HepG2 (cell line): ENCODE results near the gene SRSF4. TPM values are rescaled to one million over a fixed set of nuclear protein-coding genes. Genes with fewer than 3 reads are reported as not detected.

Source experiments
- AGO2 ChIP-seq: fragments of 200-400 bp; formaldehyde crosslinking; optimal IDR thresholded peaks from 2 replicates; pipeline ENCODE3; 2017; ENCODE audit warnings: mild to moderate bottlenecking, low read depth, low read length, moderate library complexity
- ARNTL ChIP-seq: sonication (generic); formaldehyde crosslinking; IDR thresholded peaks from 2 replicates; pipeline ENCODE4 v1.4.0; 2020; ENCODE audit warnings: mild to moderate bottlenecking, missing genetic modification reagents
- CC2D1A ChIP-seq: sonication (generic); formaldehyde crosslinking; IDR thresholded peaks from 2 replicates; pipeline ENCODE4 v1.8.1; 2023; ENCODE audit warnings: mild to moderate bottlenecking, missing genetic modification reagents
- CREM ChIP-seq, 2 experiments: sonication (generic) in 1 of 2; formaldehyde crosslinking in 1 of 2; IDR thresholded peaks; 2 replicates each; pipeline versions ENCODE4 v1.4.0 to v1.6.1; 2016 to 2020; ENCODE audit warnings: antibody characterized with exemption in 1 of 2, mild to moderate bottlenecking in 1 of 2, missing genetic modification reagents in 1 of 2
- ETS1 ChIP-seq: sonication (generic); formaldehyde crosslinking; IDR thresholded peaks from 2 replicates; pipeline ENCODE4 v1.4.0; 2020; ENCODE audit warnings: missing genetic modification reagents
- FOXJ3 ChIP-seq: sonication (generic); formaldehyde crosslinking; IDR thresholded peaks from 2 replicates; pipeline ENCODE4 v1.4.0; 2020; ENCODE audit warnings: missing genetic modification reagents, mild to moderate bottlenecking, borderline replicate concordance
- HNRNPH1 ChIP-seq: fragments of 200-400 bp; formaldehyde crosslinking; optimal IDR thresholded peaks from 2 replicates; pipeline ENCODE3; 2017; ENCODE audit warnings: mild to moderate bottlenecking, low read depth, low read length
- IKZF1 ChIP-seq: fragments of 450-650 bp; IDR thresholded peaks from 2 replicates; pipeline ENCODE4 v1.7.1; 2016
- JUNB ChIP-seq: sonication (generic); formaldehyde crosslinking; IDR thresholded peaks from 2 replicates; pipeline ENCODE4 v1.8.0; 2022; ENCODE audit warnings: missing genetic modification reagents, mild to moderate bottlenecking, borderline replicate concordance
- MAZ ChIP-seq, 2 experiments: sonication (generic) in 1 of 2; formaldehyde crosslinking in 1 of 2; IDR thresholded peaks; 2 replicates each; pipeline versions ENCODE4 v1.5.0 to v1.6.1; 2012 to 2020; ENCODE audit warnings: low read depth in 2 of 2, mild to moderate bottlenecking in 2 of 2, borderline replicate concordance in 1 of 2, improper control_type of control experiment in 1 of 2, low read length in 1 of 2, missing genetic modification reagents in 1 of 2, moderate library complexity in 1 of 2
- MEF2D ChIP-seq: sonication (generic); formaldehyde crosslinking; IDR thresholded peaks from 2 replicates; pipeline ENCODE4 v1.5.1; 2020; ENCODE audit warnings: mild to moderate bottlenecking, missing genetic modification reagents
- PHF5A ChIP-seq: IDR thresholded peaks from one replicate; pipeline ENCODE4 v1.6.1; 2018; ENCODE audit warnings: low read depth, missing genetic modification reagents; ENCODE audit not compliant: unreplicated experiment
- PLRG1 ChIP-seq: fragments of 450-650 bp; conservative IDR thresholded peaks from 2 replicates; pipeline ENCODE4 v1.6.1; 2016
- SCMH1 ChIP-seq: sonication (generic); formaldehyde crosslinking; IDR thresholded peaks from 2 replicates; pipeline ENCODE4 v1.9.0; 2021; ENCODE audit warnings: missing genetic modification reagents, mild to moderate bottlenecking, borderline replicate concordance
- SOX5 ChIP-seq: IDR thresholded peaks from 2 replicates; pipeline ENCODE4 v1.6.1; 2016; ENCODE audit warnings: borderline replicate concordance
- SP140L ChIP-seq: sonication (generic); formaldehyde crosslinking; IDR thresholded peaks from 2 replicates; pipeline ENCODE4 v1.4.0; 2020; ENCODE audit warnings: missing genetic modification reagents, borderline replicate concordance
- SRF ChIP-seq: IDR thresholded peaks from 2 replicates; pipeline ENCODE4 v1.6.1; 2011; ENCODE audit warnings: mild to moderate bottlenecking, low read depth, low read length, moderate library complexity
- TRIM22 ChIP-seq: fragments of 450-650 bp; IDR thresholded peaks from 2 replicates; pipeline ENCODE4 v1.6.1; 2017
- ZFP36L1 ChIP-seq: sonication (generic); formaldehyde crosslinking; IDR thresholded peaks from 2 replicates; pipeline ENCODE4 v1.8.0; 2022; ENCODE audit warnings: mild to moderate bottlenecking, missing genetic modification reagents, moderate library complexity
- ZFY ChIP-seq: sonication (generic); formaldehyde crosslinking; IDR thresholded peaks from 2 replicates; pipeline ENCODE4 v1.4.0; 2020; ENCODE audit warnings: missing genetic modification reagents
- ZNF547 ChIP-seq: sonication (generic); formaldehyde crosslinking; IDR thresholded peaks from 2 replicates; pipeline ENCODE4 v1.5.1; 2020; ENCODE audit warnings: mild to moderate bottlenecking, missing genetic modification reagents
- ZNF652 ChIP-seq: IDR thresholded peaks from 2 replicates; pipeline ENCODE4 v1.6.1; 2016; ENCODE audit warnings: low read depth, borderline replicate concordance
- ZNF761 ChIP-seq: sonication (generic); formaldehyde crosslinking; conservative IDR thresholded peaks from 2 replicates; pipeline ENCODE4 v1.4.0; 2020; ENCODE audit warnings: mild to moderate bottlenecking, missing genetic modification reagents
- polyA plus RNA-seq, 8 experiments: library from polyadenylated mRNA; depleted of rRNA in 3 of 8; stranded (reverse) in 7 of 8; unstranded in 1 of 8; fragments of >200 nt; fragmentation: Illumina TruSeq in 4 of 8; extraction: Trizol in 4 of 8; gene quantifications; 2 replicates each; pipeline versions ENCODE4 v1.2.1 to v1.2.3, GENCODE V29; 2011 to 2016; ENCODE audit warnings: low read depth in 4 of 8, missing spikeins in 1 of 8, mixed read lengths in 1 of 8; ENCODE audit not compliant: insufficient read depth in 1 of 8
- total RNA-seq, 5 experiments: library from RNA; depleted of rRNA; stranded (reverse); fragments of >200 nt; fragmentation: Illumina TruSeq; extraction: Trizol; gene quantifications; 2 replicates each; pipeline ENCODE4 v1.2.3, GENCODE V29; 2016; ENCODE audit warnings: low read depth in 1 of 5
- TF ChIP-seq, protein P1 (sequence below): sonication (generic); formaldehyde crosslinking; conservative IDR thresholded peaks from 2 replicates; pipeline ENCODE4 v1.8.1; 2023; ENCODE audit warnings: missing genetic modification reagents
- TF ChIP-seq, protein P2 (sequence below): sonication (generic); formaldehyde crosslinking; IDR thresholded peaks from 2 replicates; pipeline ENCODE4 v1.5.0; 2020; ENCODE audit warnings: missing genetic modification reagents

Gene SRSF4
- total and polyA plus RNA-seq, 2 of the 13 experiments (the other 11 are each of a cell fraction or from before 2014, with no cell fraction given): 37.7 to 50.9 TPM

DNA sequence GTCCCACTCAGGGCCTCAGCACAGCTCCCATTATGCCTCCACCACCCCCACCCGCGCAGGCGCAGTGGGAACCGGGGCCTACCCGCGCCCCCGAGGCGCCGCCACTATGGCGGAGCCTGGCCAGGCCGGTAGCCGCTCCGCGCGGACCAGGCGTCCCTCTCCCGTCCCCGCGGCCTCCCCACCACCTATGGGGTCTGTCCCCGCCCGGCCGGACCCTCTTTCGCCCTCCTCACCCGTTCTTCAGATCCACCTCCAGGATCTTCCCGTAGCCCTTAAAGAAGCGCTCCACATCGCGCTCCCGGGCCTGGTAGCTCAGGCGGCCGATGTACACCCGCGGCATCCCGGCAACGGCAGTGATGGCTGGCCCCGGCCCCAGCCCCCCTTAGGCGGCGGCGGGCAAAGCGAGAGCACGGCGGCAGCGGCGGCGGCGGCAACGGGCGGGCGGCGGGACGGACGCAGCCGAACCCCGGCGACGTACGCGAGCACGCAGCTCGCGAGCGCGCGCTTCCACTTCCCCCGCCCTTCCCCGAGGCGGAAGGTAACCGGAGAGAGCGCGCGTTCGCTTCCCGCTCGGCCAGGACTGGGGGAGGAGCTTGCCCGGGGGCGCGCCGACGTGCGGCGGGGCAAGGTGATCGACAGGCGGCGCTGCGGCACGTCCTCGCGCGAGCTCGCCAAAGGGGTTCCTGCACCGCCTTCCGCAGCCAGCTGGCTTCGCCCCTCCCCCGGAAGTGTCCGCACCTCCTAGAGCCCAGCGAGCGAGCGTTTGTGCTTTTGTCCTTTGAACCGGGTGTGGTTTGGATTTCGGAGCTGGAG is at the start of gene SRSF4 (continued):
- peak; percentile 27; the same call in 1 of the 2 replicates for TF ChIP-seq ETS1 (CRISPR knock-in tag)
- TF ChIP-seq ZFP36L1: peak; percentile 70; the same call in 1 of the 2 replicates
- no peak for TF ChIP-seq ZNF652 (CRISPR knock-in tag)
- TF ChIP-seq MEF2D (CRISPR knock-in tag): peak; percentile 71; the same call in 1 of the 2 replicates
- no peak for TF ChIP-seq JUNB
- TF ChIP-seq CC2D1A: no peak
- TF ChIP-seq IKZF1: no peak
- no peak for TF ChIP-seq FOXJ3
- TF ChIP-seq MAZ (IDR thresholded peaks at IDR 0.05; ENCODE audit: borderline replicate concordance, low read depth, low read length): peak; percentile 72; the same call in 1 of the 2 replicates
- peak; percentile 94 for TF ChIP-seq MAZ (CRISPR knock-in tag; IDR thresholded peaks at IDR 0.05; ENCODE audit: low read depth)
- TF ChIP-seq HNRNPH1: no peak
- no peak for TF ChIP-seq TRIM22
- TF ChIP-seq CREM (IDR thresholded peaks at IDR 0.05): no peak; the same call in 1 of the 2 replicates
- no peak for TF ChIP-seq CREM (CRISPR knock-in tag; IDR thresholded peaks at IDR 0.05)
- no peak for TF ChIP-seq PLRG1
- no peak; the same call in 1 of the 2 replicates for TF ChIP-seq SP140L (CRISPR knock-in tag)
- TF ChIP-seq AGO2: peak; percentile 98
- TF ChIP-seq ZNF761 (CRISPR knock-in tag): peak; percentile 90; the same call in 1 of the 2 replicates
- TF ChIP-seq, protein P1, sequence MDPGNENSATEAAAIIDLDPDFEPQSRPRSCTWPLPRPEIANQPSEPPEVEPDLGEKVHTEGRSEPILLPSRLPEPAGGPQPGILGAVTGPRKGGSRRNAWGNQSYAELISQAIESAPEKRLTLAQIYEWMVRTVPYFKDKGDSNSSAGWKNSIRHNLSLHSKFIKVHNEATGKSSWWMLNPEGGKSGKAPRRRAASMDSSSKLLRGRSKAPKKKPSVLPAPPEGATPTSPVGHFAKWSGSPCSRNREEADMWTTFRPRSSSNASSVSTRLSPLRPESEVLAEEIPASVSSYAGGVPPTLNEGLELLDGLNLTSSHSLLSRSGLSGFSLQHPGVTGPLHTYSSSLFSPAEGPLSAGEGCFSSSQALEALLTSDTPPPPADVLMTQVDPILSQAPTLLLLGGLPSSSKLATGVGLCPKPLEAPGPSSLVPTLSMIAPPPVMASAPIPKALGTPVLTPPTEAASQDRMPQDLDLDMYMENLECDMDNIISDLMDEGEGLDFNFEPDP (CRISPR knock-in tag): no peak
- TF ChIP-seq PHF5A (CRISPR knock-in tag): peak; percentile 70
- no peak for TF ChIP-seq SCMH1 (CRISPR knock-in tag)
- 0 out of 2 replicates have a peak, but pooled peaks have one; percentile 56 for TF ChIP-seq SOX5 (CRISPR knock-in tag)
- peak; percentile 95 for TF ChIP-seq ZNF547 (CRISPR knock-in tag)
- TF ChIP-seq, protein P2, sequence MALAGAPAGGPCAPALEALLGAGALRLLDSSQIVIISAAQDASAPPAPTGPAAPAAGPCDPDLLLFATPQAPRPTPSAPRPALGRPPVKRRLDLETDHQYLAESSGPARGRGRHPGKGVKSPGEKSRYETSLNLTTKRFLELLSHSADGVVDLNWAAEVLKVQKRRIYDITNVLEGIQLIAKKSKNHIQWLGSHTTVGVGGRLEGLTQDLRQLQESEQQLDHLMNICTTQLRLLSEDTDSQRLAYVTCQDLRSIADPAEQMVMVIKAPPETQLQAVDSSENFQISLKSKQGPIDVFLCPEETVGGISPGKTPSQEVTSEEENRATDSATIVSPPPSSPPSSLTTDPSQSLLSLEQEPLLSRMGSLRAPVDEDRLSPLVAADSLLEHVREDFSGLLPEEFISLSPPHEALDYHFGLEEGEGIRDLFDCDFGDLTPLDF: peak; percentile 90
- TF ChIP-seq SRF: no peak
- TF ChIP-seq ZFY: peak; percentile 99
- TF ChIP-seq ARNTL (CRISPR knock-in tag): no peak
